HEK293 (cell line): ENCODE measurements around the gene RPL19.
"Not testable (repeated sequence)": the region's sequence is repeated elsewhere in the genome, so short reads cannot be mapped to it uniquely, and the experiment has no call there.

Source experiments
- CTCF ChIA-PET: fragments of 350-600 bp; formaldehyde crosslinking; extraction: SDS; loops from one replicate; lab custom pipeline; 2021; ENCODE audit warnings: antibody characterized with exemption; lab: Yijun Ruan, JAX
- POLR2A ChIA-PET: fragments of 300-600 bp; formaldehyde crosslinking; extraction: SDS; loops from one replicate; lab custom pipeline; 2020; ENCODE audit warnings: antibody characterized with exemption, inconsistent platforms; lab: Yijun Ruan, JAX
- H3K27ac ChIP-seq: fragments of 200-500 bp; sonication (Bioruptor generic); 2 replicates; pipeline ENCODE4 v1.5.1; 2014; ENCODE audit warnings: low read depth, low read length, control low read depth, inconsistent platforms; ENCODE audit errors: extremely low read depth
- H3K36me3 ChIP-seq, 2 experiments: fragments of 200-500 bp in 1 of 2; sonication (Bioruptor generic) in 1 of 2; 1 replicate in 1 of 2; 2 replicates in 1 of 2; pipeline ENCODE4 v1.5.1; 2014 to 2017; ENCODE audit warnings: inconsistent platforms in 2 of 2, low read length in 2 of 2; ENCODE audit not compliant: control insufficient read depth in 2 of 2, insufficient read depth in 1 of 2
- H3K4me1 ChIP-seq: fragments of 200-500 bp; sonication (Bioruptor generic); 2 replicates; pipeline ENCODE4 v1.5.1; 2014; ENCODE audit warnings: mild to moderate bottlenecking, low read length, inconsistent platforms; ENCODE audit not compliant: control insufficient read depth, insufficient read depth
- H3K4me3 ChIP-seq: 2 replicates; pipeline ENCODE4 v1.5.1; 2011; ENCODE audit warnings: low read depth, mild to moderate bottlenecking, control low read depth, low read length, moderate library complexity
- H3K9me3 ChIP-seq: fragments of 200-500 bp; sonication (Bioruptor generic); 2 replicates; pipeline ENCODE4 v1.5.1; 2014; ENCODE audit warnings: low read depth, low read length, inconsistent platforms; ENCODE audit not compliant: control insufficient read depth, insufficient read depth
- CTCF ChIP-seq: fragments of 450-650 bp; formaldehyde crosslinking; IDR thresholded peaks from 2 replicates; pipeline ENCODE4 v1.5.1; 2016; ENCODE audit warnings: missing biosample characterization, missing genetic modification characterization
- GLI2 ChIP-seq: fragments of 450-650 bp; formaldehyde crosslinking; IDR thresholded peaks from 2 replicates; pipeline ENCODE4; 2017; ENCODE audit warnings: missing biosample characterization, missing genetic modification characterization, low read depth, borderline replicate concordance
- KLF7 ChIP-seq: fragments of 450-650 bp; formaldehyde crosslinking; IDR thresholded peaks from 2 replicates; pipeline ENCODE4 v1.5.1; 2016; ENCODE audit warnings: missing biosample characterization, missing genetic modification characterization, borderline replicate concordance
- KLF8 ChIP-seq: fragments of 450-650 bp; formaldehyde crosslinking; IDR thresholded peaks from 2 replicates; pipeline ENCODE4 v1.5.1; 2016; ENCODE audit warnings: missing biosample characterization, missing genetic modification characterization
- PRDM1 ChIP-seq: fragments of 450-650 bp; formaldehyde crosslinking; IDR thresholded peaks from 2 replicates; pipeline ENCODE4; 2016; ENCODE audit warnings: missing biosample characterization, missing genetic modification characterization
- SETDB1 ChIP-seq: IDR thresholded peaks from one replicate; pipeline ENCODE4 v1.6.1; 2017; ENCODE audit warnings: mild to moderate bottlenecking, low read length, moderate library complexity, mixed read lengths; ENCODE audit not compliant: insufficient read length
- ZBTB17 ChIP-seq: fragments of 450-650 bp; formaldehyde crosslinking; IDR thresholded peaks from 2 replicates; pipeline ENCODE4 v1.5.1; 2016; ENCODE audit warnings: missing biosample characterization, missing genetic modification characterization
- ZBTB26 ChIP-seq: fragments of 450-650 bp; formaldehyde crosslinking; optimal IDR thresholded peaks from 2 replicates; pipeline ENCODE3; 2016; ENCODE audit warnings: missing biosample characterization, mild to moderate bottlenecking, missing genetic modification characterization
- ZNF10 ChIP-seq: fragments of 450-650 bp; formaldehyde crosslinking; IDR thresholded peaks from 2 replicates; pipeline ENCODE4 v1.5.1; 2017; ENCODE audit warnings: missing biosample characterization, missing genetic modification characterization
- ZNF140 ChIP-seq: fragments of 450-650 bp; formaldehyde crosslinking; IDR thresholded peaks from 2 replicates; pipeline ENCODE4 v1.5.1; 2016; ENCODE audit warnings: missing biosample characterization, missing genetic modification characterization
- ZNF2 ChIP-seq: fragments of 450-650 bp; formaldehyde crosslinking; IDR thresholded peaks from 2 replicates; pipeline ENCODE4 v1.5.1; 2016; ENCODE audit warnings: missing biosample characterization, missing genetic modification characterization
- ZNF239 ChIP-seq: fragments of 450-650 bp; formaldehyde crosslinking; IDR thresholded peaks from 2 replicates; pipeline ENCODE4 v1.5.1; 2016; ENCODE audit warnings: missing biosample characterization, missing genetic modification characterization
- ZNF248 ChIP-seq: fragments of 450-650 bp; formaldehyde crosslinking; IDR thresholded peaks from 2 replicates; pipeline ENCODE4 v1.5.1; 2017; ENCODE audit warnings: missing biosample characterization, missing genetic modification characterization
- ZNF324 ChIP-seq: fragments of 450-650 bp; formaldehyde crosslinking; IDR thresholded peaks from 2 replicates; pipeline ENCODE4 v1.5.1; 2016; ENCODE audit warnings: missing biosample characterization, missing genetic modification characterization
- ZNF398 ChIP-seq: fragments of 450-650 bp; formaldehyde crosslinking; IDR thresholded peaks from 2 replicates; pipeline ENCODE4 v1.5.1; 2017; ENCODE audit warnings: missing biosample characterization, missing genetic modification characterization
- ZNF449 ChIP-seq: fragments of 450-650 bp; formaldehyde crosslinking; IDR thresholded peaks from 2 replicates; pipeline ENCODE4 v1.5.1; 2017; ENCODE audit warnings: missing biosample characterization, mild to moderate bottlenecking, missing genetic modification characterization, moderate library complexity
- ZNF629 ChIP-seq: fragments of 450-650 bp; formaldehyde crosslinking; IDR thresholded peaks from 2 replicates; pipeline ENCODE4 v1.5.1; 2017; ENCODE audit warnings: missing biosample characterization, missing genetic modification characterization
- ZNF660 ChIP-seq: fragments of 450-650 bp; IDR thresholded peaks from 2 replicates; pipeline ENCODE4 v1.5.1; 2018; ENCODE audit warnings: missing biosample characterization, mild to moderate bottlenecking, missing genetic modification characterization
- ZNF704 ChIP-seq: fragments of 450-650 bp; formaldehyde crosslinking; IDR thresholded peaks from 2 replicates; pipeline ENCODE4 v1.5.1; 2016; ENCODE audit warnings: missing biosample characterization, missing genetic modification characterization
- ZNF776 ChIP-seq: fragments of 450-650 bp; formaldehyde crosslinking; IDR thresholded peaks from 2 replicates; pipeline ENCODE4 v1.5.0; 2017; ENCODE audit warnings: missing biosample characterization, missing genetic modification characterization, borderline replicate concordance

RPL19 gene

GRCh38 chr17:39167476-39167875 lies 32.6 kb upstream of the RPL19 start:
- Histone ChIP-seq H3K9me3 (no peaks in the 10 kb centered on the region), H3K4me1 (0 out of 2 replicates have a peak, but pooled peaks cover 4% of the 10 kb centered on the region), H3K4me3 (no peak overlapping the region), H3K36me3 (no peaks in the 10 kb centered on the region), H3K27ac (no peak overlapping the region)
- POLR2A ChIA-PET: interaction anchor here (0.6 to 1.1 kb wide), 2 partner anchors 13 to 14 kb away, joined by 4 read pairs; no protein-coding TSS in a partner anchor
- TF ChIP-seq ZNF10 (tag by site-specific recombination) (no peak), ZBTB17 (tag by site-specific recombination) (0 out of 2 replicates have a peak, but pooled peaks have one; percentile 27)
- CTCF ChIA-PET: interaction anchor here (0.7 to 7.0 kb wide), 7 partner anchors 8 to 431 kb away, joined by 4 to 183 read pairs (median 16); no protein-coding TSS in a partner anchor

GRCh38 chr17:39168503-39168902 lies 31.6 kb upstream of the RPL19 start:
- H3K9me3 ChIP-seq, H3K4me1 ChIP-seq, H3K4me3 ChIP-seq, H3K27ac ChIP-seq, H3K36me3 ChIP-seq: not testable (repeated sequence)
- POLR2A ChIA-PET: interaction anchor here (3.0 kb wide), 1 partner anchor 32 kb away, joined by 22 read pairs; the partner anchor contains the start of gene RPL19
- CTCF ChIA-PET: interaction anchor here (0.6 to 6.4 kb wide), 3 partner anchors 10 to 570 kb away, joined by 4 to 58 read pairs (median 6); no protein-coding TSS in a partner anchor

- ChIA-PET POLR2A (interaction anchor here (0.6 to 3.0 kb wide), 2 partner anchors 31 to 128 kb away, joined by 4 to 22 read pairs; partner anchors contain the start of gene RPL19), CTCF (interaction anchor here (0.6 to 6.4 kb wide), 7 partner anchors 9 to 493 kb away, joined by 3 to 58 read pairs (median 6); no protein-coding TSS in a partner anchor)
- Histone ChIP-seq H3K4me1 (0 out of 2 replicates have a peak, but pooled peaks cover 4% of the 10 kb centered on the region), H3K9me3 (no peaks in the 10 kb centered on the region), H3K27ac (no peak overlapping the region), H3K36me3 (no peaks in the 10 kb centered on the region), H3K4me3 (no peak overlapping the region)
- TF ChIP-seq ZNF629 (tag by site-specific recombination): no peak
- no peak for TF ChIP-seq ZNF248 (tag by site-specific recombination)
- TF ChIP-seq KLF7 (tag by site-specific recombination): no peak
- no peak for TF ChIP-seq GLI2 (tag by site-specific recombination)
- TF ChIP-seq ZNF2 (tag by site-specific recombination): no peak
- TF ChIP-seq ZNF660: no peak
- no peak for TF ChIP-seq CTCF (tag by site-specific recombination)
- no peak for TF ChIP-seq ZNF776
- no peak for TF ChIP-seq KLF8 (tag by site-specific recombination)
- TF ChIP-seq ZBTB26 (tag by site-specific recombination): no peak
- TF ChIP-seq SETDB1: no peak
These were observed 31.0 kb upstream of the RPL19 start for GRCh38 chr17:39169101-39169500.

GRCh38 chr17:39169518-39169917 lies 30.6 kb upstream of the RPL19 start:
- CTCF ChIA-PET: interaction anchor here (0.6 to 6.4 kb wide), 7 partner anchors 9 to 494 kb away, joined by 3 to 58 read pairs (median 6); no protein-coding TSS in a partner anchor
- H3K4me1 ChIP-seq: 0 out of 2 replicates have a peak, but pooled peaks cover 4% of the 10 kb centered on the region
- TF ChIP-seq ZNF140 (tag by site-specific recombination) (no peak), ZNF449 (tag by site-specific recombination) (peak; percentile 24; the same call in 1 of the 2 replicates), ZNF239 (tag by site-specific recombination) (no peak), ZNF704 (tag by site-specific recombination) (no peak), ZNF398 (tag by site-specific recombination) (no peak), ZNF324 (tag by site-specific recombination) (no peak), PRDM1 (tag by site-specific recombination) (no peak)
- TF ChIP-seq, all 188 proteins: peak for 1
- Histone ChIP-seq H3K4me3 (no peak overlapping the region), H3K36me3 (no peaks in the 10 kb centered on the region), H3K9me3 (no peaks in the 10 kb centered on the region), H3K27ac (no peak overlapping the region)
- POLR2A ChIA-PET: interaction anchor here (0.5 to 3.0 kb wide), 3 partner anchors 31 to 128 kb away, joined by 3 to 22 read pairs (median 4); partner anchors contain the start of gene RPL19
